ENCODE results near the gene SPDYE18.
"Not testable (repeated sequence)": the region's sequence is repeated elsewhere in the genome, so short reads cannot be mapped to it uniquely, and the experiment has no call there.

SPDYE18 gene
- long read RNA-seq, donor 1: 0 reads
- long read RNA-seq, donor 2: 0 reads
- long read RNA-seq, donor 3: 0 reads
- long read RNA-seq, donor 4: 0 reads
- long read RNA-seq, donor 5: 0 reads
- long read RNA-seq, donor 6: 0 reads
- long read RNA-seq, donor 7: 0 reads
- long read RNA-seq, donor 8: 0 reads

DNA sequence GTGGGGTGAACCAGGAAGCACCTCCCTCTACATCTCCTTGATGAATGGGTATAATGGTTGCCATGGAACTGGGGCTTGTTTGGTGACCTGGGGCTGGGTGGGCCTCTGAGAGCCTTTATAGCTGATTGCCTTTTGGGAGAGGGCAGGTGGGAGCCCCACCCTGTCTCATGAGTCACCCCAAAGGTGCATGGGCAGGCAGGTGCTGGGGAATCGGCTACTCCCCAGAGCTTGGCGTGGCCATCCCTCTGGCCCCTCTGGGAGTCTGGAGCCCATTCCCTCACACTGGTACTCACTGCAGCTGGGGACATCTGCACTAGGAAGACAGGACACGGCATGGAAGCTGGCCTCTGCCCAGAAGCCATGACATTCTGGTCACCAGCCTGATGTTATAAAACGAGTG lies at the start of gene SPDYE18:
Gene SPDYE18, minus strand, starts transcription at position 2 of the 400 bp plus-strand sequence. CDS start 2,046 bp downstream, outside the sequence.
- DNase-seq: not testable (repeated sequence)

DNA sequence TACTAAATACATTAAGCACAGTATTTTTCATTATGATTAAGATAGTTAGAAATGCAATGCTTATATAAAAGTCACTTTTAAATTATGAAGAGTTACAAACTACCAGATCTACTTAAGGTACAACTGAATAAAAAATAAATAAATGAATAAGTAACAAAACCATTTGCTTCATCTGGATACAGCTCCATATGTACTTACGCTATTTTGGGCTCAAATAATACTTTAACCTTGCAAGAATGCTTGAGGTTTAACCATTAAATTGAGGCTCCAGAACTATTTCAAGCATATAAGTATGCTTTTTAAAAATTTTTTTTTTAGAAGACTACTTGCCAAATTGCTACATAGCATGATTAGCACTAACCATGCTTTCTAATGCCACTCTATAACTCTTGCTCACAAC lies 46.0 kb upstream of the SPDYE18 start:
- not testable (repeated sequence) for DNase-seq

DNA sequence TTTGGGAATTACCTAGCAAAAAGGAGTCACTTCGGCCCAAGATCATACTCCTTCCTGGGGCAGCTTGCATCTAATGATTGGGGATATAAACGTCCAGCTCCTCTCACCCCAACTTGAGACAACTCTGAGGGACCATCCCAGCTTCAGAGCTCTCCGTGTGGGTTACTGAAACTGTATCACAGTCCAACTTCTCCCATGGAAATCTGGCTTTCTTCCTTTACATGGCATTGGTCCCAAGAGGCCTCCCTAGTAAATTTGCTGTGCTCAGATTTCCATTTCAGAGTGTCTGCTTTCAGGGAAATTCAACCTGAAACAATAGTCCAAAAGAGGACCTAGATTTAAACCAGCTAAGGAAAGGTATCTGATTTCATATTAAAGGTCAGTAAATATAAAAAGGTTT lies 45.3 kb upstream of the SPDYE18 start:
- DNase-seq: not testable (repeated sequence)

- DNase-seq: not testable (repeated sequence)
Measured at GRCh38 chr7:77105904-77106303, 43.5 kb upstream of the SPDYE18 start.

DNA sequence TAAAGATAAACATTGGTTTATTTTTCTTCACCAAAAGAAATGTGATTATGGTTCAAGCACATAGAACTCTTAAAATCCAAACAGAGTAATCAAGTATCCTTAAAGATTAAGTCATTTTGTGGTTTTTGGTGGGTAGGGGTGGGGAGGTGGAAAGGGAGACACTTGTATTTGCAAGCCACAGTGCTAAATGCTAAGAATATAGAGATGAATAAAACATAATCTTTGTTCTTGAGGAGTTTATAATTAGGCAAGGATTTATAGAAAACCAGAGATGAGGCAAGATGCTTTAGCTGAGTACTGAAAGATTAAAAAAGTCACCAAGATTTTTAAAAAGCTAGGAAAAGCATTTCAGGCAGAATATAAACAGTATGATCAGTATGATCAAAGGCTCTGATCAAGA lies 40.3 kb upstream of the SPDYE18 start:
- DNase-seq: not testable (repeated sequence)

- DNase-seq: not testable (repeated sequence)
Measured at GRCh38 chr7:77101187-77101586, 38.8 kb upstream of the SPDYE18 start.

DNA sequence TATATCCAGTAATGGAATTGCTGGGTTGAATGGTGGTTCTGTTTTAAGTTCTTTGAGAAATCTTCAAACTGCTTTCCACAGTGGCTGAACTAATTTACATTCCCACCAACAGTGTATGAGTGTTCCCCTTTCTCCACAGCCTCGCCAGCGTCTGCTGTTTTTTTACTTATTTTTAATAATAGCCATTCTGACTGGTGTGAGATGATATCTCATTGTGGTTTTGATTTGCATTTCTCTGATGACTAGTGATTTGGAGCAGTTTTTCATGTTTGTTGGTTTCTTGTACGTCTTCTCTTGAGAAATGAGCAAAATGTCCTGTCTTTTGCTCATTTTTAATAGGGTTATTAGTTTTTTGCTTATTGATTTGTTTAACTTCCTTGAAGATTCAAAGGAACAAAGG lies 38.1 kb upstream of the SPDYE18 start:
- DNase-seq: not testable (repeated sequence)

- DNase-seq: not testable (repeated sequence)
Measured at GRCh38 chr7:77092301-77092700, 29.9 kb upstream of the SPDYE18 start.

DNA sequence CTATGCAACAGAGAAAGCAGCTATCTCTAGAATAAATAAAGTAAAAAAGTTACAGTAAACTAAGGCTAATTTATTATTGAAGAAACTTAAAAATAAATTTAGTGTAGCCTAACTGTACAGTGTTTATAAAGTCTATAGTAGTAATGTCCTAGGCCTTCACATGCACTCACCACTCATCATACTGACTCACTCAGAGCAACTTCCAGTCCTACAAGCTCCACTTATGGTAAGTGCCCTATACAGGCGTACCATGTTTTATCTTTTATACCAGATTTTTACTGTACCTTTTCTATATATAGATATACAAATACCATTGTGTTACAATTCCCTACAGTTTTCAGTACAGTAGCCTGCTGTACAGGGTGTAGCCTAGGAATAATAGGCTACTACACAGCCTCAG lies 19.8 kb upstream of the SPDYE18 start:
- DNase-seq: not testable (repeated sequence)

DNA sequence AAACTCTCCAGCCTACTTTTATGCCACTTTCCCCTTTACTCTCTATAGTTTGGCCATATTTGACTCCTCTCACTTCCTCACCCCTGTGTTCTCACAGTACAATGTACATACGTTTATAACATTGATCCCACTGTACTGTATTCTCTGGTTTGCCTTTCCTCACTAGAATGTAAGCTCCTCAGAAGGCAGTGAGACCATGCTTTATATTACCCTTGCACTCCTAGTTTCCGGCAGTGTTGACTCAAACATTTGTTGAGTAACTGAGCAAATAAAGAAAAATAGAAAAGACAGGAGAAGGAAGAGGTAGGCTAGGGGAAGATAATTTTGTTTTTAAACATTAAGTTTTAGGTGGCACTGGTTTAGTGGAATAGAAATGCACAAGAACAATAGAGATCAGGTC lies 17.9 kb upstream of the SPDYE18 start:
- not testable (repeated sequence) for DNase-seq

DNA sequence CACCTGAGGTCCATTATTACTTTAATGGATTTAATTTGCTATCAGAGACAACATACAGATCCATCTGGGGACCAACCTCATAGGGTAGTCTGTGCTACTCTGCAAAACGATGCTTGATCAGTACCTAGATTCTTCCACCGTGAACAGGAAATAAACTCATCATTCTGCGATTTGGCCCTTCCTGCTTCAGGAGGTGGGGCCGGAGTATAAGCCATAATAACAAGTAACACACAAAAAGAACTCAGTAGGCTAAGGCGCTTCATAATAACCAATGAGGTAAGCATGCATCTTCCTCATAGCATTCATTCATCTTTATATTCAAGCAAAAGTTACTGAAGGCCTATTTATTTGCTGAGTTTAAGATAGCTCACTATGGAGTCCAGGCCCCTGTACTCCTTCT lies 17.3 kb upstream of the SPDYE18 start:
- not testable (repeated sequence) for DNase-seq

- not testable (repeated sequence) for DNase-seq
Measured at GRCh38 chr7:77079112-77079511, 16.8 kb upstream of the SPDYE18 start.

GRCh38 chr7:77077060-77077459 lies 14.7 kb upstream of the SPDYE18 start:
- not testable (repeated sequence) for DNase-seq

- DNase-seq: not testable (repeated sequence)
Measured at GRCh38 chr7:77074786-77075396, 12.5 kb upstream of the SPDYE18 start.

DNA sequence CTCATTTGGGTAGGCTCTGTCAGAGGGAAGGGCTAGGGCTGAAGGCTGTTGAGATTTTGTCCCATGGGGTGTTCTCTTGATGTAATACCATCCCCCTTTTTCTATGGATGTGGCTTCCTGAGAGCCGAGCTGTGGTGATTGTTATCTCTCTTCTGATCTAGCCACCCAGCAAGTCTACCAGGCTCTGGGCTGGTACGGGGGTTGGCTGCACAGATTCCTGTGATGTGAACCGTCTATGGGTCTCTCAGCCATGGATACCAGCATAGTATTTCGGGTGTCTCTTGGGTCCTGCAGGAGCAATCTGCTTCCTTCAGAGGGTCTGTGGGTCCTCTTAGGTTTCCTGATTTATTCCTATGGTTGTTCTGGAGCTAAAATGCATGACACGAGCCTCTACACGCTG lies 8.8 kb upstream of the SPDYE18 start:
- not testable (repeated sequence) for DNase-seq

- not testable (repeated sequence) for DNase-seq
Measured at GRCh38 chr7:77065869-77066268, 3.5 kb upstream of the SPDYE18 start.

DNA sequence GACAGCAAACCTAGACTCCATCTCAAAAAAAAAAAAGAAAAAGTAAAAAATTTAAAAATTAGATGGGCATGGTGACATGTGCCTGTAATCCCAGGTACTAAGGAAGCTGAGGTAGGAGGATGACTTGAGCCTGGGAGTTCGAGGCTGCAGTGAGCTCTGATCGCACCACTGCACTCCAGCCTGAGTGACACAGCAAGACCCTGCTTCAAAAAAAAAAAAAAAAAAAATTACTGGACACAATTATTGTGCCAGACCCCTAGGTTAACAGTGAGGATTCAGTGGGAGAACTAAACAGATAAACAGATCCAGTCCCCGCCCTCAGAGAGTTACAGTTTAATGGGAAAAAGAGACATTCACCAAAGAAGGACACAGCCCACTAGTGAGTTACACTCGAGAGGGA lies 1.4 kb upstream of the SPDYE18 start:
- not testable (repeated sequence) for DNase-seq

DNA sequence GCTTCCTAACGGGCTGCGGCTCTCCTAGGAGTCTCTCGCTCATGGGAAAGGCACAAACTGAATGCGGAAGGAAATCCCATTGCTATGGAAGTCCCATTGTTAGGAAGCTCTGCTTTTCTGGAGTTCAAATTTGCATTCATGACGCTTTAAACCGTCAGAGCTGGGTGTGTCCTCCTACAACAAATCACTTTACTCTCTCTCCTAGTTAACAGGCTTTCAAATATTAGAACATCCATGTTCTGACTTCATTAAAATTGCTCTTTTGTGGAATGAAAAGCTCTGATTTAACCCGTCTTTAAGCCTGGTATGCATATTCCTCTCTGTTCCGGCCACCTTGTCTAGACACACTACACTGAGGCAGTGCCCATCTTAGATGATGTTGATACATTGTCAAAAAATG lies 30.1 kb downstream of the SPDYE18 start, which contains the start of gene SPDYE17:
Gene SPDYE17, minus strand, starts transcription at position 101 of the 400 bp plus-strand sequence. CDS start 1,791 bp downstream, outside the sequence.
- not testable (repeated sequence) for DNase-seq

GRCh38 chr7:77026349-77026748 lies 36.0 kb downstream of the SPDYE18 start:
- not testable (repeated sequence) for DNase-seq

DNA sequence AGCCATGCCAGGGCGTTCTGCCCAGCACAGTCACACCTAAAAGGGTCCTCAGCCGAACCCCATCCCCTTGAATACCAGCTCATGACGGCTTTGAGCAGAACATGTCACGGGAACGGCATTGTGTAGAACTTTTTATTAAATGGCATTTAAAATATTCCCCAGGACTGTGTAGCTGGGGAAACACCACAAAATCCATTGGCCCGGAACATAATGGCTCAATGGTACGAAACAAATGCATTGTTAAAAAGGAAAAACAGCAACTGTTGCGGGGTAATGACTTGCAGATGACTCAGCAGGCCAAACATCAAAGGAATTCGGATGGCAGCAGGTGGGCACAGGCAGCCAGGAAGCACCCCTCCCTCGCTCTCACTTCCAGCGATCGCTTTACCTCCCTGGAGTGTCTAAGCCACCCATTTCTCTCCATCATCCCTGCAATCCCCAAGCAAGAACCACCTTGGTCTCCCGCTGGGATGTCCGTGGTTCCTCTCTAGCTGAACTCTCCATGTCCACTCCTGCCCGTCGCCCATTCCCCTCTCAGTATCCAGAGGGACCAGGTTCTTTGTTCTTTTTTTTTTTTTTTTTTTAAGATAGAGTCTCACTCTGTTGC lies 52.2 kb downstream of the SPDYE18 start:
- not testable (repeated sequence) for DNase-seq

DNA sequence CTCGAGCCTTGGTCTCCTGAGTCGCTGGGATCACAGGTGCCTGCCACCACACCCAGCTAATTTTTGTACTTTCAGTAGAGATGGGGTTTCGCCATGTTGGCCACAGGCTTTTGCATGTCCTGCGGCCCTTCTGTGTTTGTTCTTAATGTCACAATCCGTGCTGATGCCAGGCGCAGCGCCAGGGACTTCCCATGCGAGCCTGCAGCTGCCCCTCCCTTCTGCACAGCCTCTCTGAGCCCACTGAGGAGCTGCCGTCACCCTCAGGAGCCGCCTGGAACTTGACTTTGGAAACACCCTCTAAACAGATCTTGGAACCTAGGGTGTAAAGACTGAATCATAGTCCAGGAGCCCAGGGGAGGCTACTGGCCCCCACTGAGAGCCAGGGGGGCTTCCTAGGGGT lies 54.4 kb downstream of the SPDYE18 start:
- not testable (repeated sequence) for DNase-seq

DNA sequence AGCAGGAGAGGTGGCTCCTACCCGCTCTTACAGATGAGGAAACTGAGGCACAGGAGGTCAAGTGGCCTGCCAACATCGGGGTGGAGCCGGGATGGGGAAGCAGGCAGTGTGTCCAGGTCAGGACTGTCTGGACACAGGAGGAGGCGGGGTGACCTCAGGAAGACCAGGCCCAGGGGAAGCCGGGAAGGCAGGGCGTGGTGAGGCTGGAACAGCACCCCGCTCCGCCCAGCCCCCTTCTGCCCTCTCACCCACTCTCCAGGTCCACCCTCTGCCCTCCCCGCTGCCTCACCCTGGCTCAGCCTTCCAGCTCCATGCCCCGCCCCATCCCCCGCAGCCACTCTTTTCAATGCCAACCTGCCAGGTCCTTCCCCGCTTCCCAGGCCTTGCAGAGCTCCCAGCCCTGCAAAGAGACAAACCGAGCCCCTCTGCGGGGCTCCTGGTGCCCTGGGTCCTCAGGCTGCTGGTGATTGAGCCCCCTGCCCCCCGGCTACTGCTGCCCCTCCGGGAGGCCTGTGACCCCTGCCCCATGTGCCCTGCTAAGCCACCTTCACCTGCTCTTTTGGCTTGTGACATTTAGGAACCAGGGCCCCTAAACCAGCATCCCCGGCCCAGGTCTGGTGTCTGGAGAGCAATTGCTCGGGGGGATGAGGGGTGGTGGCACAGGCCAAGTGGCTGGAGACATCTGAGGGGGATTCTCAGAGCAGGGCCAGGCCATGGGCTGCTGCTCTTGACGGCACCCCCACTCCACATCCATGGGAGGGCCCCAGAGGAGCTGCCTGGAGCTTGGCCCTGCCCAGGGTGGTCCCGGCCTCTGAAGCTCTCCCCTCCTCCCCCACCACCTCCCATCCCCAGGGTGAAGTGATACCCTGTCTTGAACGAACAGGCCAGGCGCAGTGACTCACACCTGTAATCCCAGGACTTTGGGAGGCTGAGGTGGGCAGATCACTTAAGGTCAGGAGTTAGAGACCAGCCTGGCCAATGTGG lies 55.9 kb downstream of the SPDYE18 start:
- DNase-seq: not testable (repeated sequence)
